Neural progenitor cell (in vitro differentiated cells): ENCODE data around the gene OR52E1. TPM values are rescaled to one million over a fixed set of nuclear protein-coding genes. Genes with fewer than 3 reads are reported as not detected.

Source experiments
- DNase-seq: peaks from one replicate; pipeline ENCODE4 v3.0.0-alpha.2; 2016; ENCODE audit warnings: low spot score
- H2AFZ ChIP-seq: fragments of 200-600 bp; sonication (generic); replicated peaks from 2 replicates; pipeline ENCODE4 v1.6.1; 2016; ENCODE audit warnings: antibody characterized with exemption
- H3F3A ChIP-seq: fragments of 200-600 bp; sonication (generic); 2 replicates; pipeline ENCODE4 v1.6.1; 2016; ENCODE audit warnings: antibody characterized with exemption, low read depth
- H3K27ac ChIP-seq: fragments of 200-600 bp; sonication (generic); 2 replicates; pipeline ENCODE4 v1.5.1; 2016; ENCODE audit warnings: mild to moderate bottlenecking
- H3K27me3 ChIP-seq: fragments of 200-600 bp; sonication (generic); 2 replicates; pipeline ENCODE4 v1.6.1; 2016; ENCODE audit warnings: mild to moderate bottlenecking, moderate library complexity
- H3K36me3 ChIP-seq: fragments of 200-600 bp; sonication (generic); 2 replicates; pipeline ENCODE4 v1.5.1; 2016
- H3K4me1 ChIP-seq: fragments of 200-600 bp; sonication (generic); 2 replicates; pipeline ENCODE4 v1.6.1; 2016; ENCODE audit warnings: mixed run types
- H3K4me2 ChIP-seq: fragments of 200-600 bp; sonication (generic); 2 replicates; pipeline ENCODE4 v1.6.1; 2016
- H3K4me3 ChIP-seq: fragments of 200-600 bp; sonication (generic); 2 replicates; pipeline ENCODE4 v1.5.1; 2016
- H3K79me2 ChIP-seq: fragments of 200-600 bp; sonication (generic); 2 replicates; pipeline ENCODE4 v1.6.1; 2016; ENCODE audit warnings: low read depth
- H3K9ac ChIP-seq: fragments of 200-600 bp; sonication (generic); 2 replicates; pipeline ENCODE4 v1.6.1; 2016
- H3K9me3 ChIP-seq: fragments of 200-600 bp; sonication (generic); 2 replicates; pipeline ENCODE4 v1.5.1; 2016; ENCODE audit warnings: low read depth
- H4K20me1 ChIP-seq: fragments of 200-600 bp; sonication (generic); 2 replicates; pipeline ENCODE4 v1.6.1; 2016; ENCODE audit warnings: low read depth
- H3K27ac Mint-ChIP-seq: 3 replicates; pipeline ENCODE4 v1.8.0; 2021; ENCODE audit warnings: mixed read lengths
- H3K27me3 Mint-ChIP-seq: 2 replicates; pipeline ENCODE4 v1.8.0; 2022; ENCODE audit warnings: low read depth, mild to moderate bottlenecking, inconsistent platforms, moderate library complexity, mixed read lengths; ENCODE audit not compliant: insufficient read depth
- H3K36me3 Mint-ChIP-seq: 3 replicates; pipeline ENCODE4 v1.8.0; 2021; ENCODE audit warnings: mixed read lengths
- H3K4me1 Mint-ChIP-seq: 3 replicates; pipeline ENCODE4 v1.8.0; 2021; ENCODE audit warnings: mixed read lengths
- H3K4me3 Mint-ChIP-seq: 3 replicates; pipeline ENCODE4 v1.8.0; 2021; ENCODE audit warnings: mild to moderate bottlenecking, moderate library complexity, mixed read lengths
- H3K9me3 Mint-ChIP-seq: 3 replicates; pipeline ENCODE4 v1.8.0; 2020; ENCODE audit warnings: mixed read lengths
- EZH2 ChIP-seq: fragments of 200-600 bp; sonication (generic); IDR thresholded peaks from 2 replicates; pipeline ENCODE4 v1.6.1; 2017; ENCODE audit warnings: antibody characterized with exemption, mild to moderate bottlenecking, moderate library complexity
- EZH2phosphoT487 ChIP-seq: fragments of 200-600 bp; sonication (generic); IDR thresholded peaks from 2 replicates; pipeline ENCODE4 v1.6.1; 2017; ENCODE audit warnings: antibody characterized with exemption
- total RNA-seq: library from RNA; depleted of rRNA; stranded (reverse); fragments of >200 nt; gene quantifications from 2 replicates; pipeline ENCODE4 v1.2.3, GENCODE V29; 2015; ENCODE audit warnings: low replicate concordance
- TF ChIP-seq, protein P1 (sequence below): fragments of 200-600 bp; sonication (generic); IDR thresholded peaks from 2 replicates; pipeline ENCODE4 v1.5.1; 2017; ENCODE audit warnings: antibody characterized with exemption, mild to moderate bottlenecking

The OR52E1 gene
- not detected in 2 replicates for total RNA-seq

DNA sequence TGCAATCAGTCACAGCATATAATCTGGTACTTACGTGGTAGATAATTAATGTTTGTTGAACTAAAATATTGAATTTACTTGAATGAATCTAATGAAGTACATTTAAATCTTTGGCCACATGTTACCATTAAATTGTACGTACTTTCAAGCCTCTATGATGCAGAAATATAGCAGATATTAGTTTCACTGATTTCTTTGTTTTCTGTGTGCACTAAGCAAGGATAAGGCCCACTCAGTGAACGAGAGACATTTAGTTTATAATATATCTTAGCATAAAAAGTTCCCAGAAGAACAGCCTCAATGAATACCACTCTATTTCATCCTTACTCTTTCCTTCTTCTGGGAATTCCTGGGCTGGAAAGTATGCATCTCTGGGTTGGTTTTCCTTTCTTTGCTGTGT lies at the start of gene OR52E1:
Gene OR52E1, plus strand, starts transcription at position 301 of the 400 bp plus-strand sequence.
- Mint-ChIP-seq H3K27me3 (no peaks in the 10 kb centered on the region), H3K4me1 (peaks cover 4% of the 10 kb centered on the region), H3K27ac (no peak within 1 kb of the TSS), H3K4me3 (no peak within 1 kb of the TSS), H3K9me3 (no peaks in the 10 kb centered on the region), H3K36me3 (no peaks in the 10 kb centered on the region)
- DNase-seq, result no peak
- Histone ChIP-seq H3K4me3 (no peak within 1 kb of the TSS), H4K20me1 (no peaks in the 10 kb centered on the region), H3K9ac (no peak within 1 kb of the TSS), H2AFZ (no peak within 1 kb of the TSS), H3F3A (no peaks in the 10 kb centered on the region), H3K4me1 (no peaks in the 10 kb centered on the region), H3K79me2 (no peaks in the 10 kb centered on the region), H3K36me3 (no peaks in the 10 kb centered on the region), H3K9me3 (no peaks in the 10 kb centered on the region), H3K27ac (no peak within 1 kb of the TSS), H3K4me2 (no peak within 1 kb of the TSS), H3K27me3 (no peaks in the 10 kb centered on the region)
- no peak for TF ChIP-seq EZH2
- TF ChIP-seq, protein P1, sequence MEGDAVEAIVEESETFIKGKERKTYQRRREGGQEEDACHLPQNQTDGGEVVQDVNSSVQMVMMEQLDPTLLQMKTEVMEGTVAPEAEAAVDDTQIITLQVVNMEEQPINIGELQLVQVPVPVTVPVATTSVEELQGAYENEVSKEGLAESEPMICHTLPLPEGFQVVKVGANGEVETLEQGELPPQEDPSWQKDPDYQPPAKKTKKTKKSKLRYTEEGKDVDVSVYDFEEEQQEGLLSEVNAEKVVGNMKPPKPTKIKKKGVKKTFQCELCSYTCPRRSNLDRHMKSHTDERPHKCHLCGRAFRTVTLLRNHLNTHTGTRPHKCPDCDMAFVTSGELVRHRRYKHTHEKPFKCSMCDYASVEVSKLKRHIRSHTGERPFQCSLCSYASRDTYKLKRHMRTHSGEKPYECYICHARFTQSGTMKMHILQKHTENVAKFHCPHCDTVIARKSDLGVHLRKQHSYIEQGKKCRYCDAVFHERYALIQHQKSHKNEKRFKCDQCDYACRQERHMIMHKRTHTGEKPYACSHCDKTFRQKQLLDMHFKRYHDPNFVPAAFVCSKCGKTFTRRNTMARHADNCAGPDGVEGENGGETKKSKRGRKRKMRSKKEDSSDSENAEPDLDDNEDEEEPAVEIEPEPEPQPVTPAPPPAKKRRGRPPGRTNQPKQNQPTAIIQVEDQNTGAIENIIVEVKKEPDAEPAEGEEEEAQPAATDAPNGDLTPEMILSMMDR, result no peak
- TF ChIP-seq EZH2phosphoT487, result no peak

DNA sequence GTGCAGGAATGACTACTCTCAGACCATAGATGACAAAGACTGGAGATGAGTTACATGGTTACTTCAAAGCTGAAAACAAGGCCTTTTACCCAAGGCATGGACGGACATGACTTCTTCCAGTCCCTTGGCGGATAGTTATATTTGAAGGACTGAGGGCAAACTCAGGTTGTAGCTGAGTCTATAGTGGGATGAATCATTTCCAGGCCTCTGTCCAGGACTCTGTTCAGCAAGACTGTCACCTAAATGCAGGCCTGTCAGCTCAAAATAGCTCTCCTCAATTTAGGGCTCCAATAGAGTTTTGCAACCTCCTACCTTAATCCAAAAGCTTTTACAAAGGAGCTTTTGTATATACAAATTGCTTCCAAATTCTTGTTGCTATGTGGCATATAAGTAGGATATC lies 47.4 kb upstream of the OR52E1 start:
- Mint-ChIP-seq H3K4me1 (no peaks in the 10 kb centered on the region), H3K4me3 (no peak overlapping the region), H3K27me3 (no peaks in the 10 kb centered on the region), H3K9me3 (peaks cover 6% of the 10 kb centered on the region), H3K27ac (no peak overlapping the region), H3K36me3 (no peaks in the 10 kb centered on the region)
- no peaks in the 10 kb centered on the region for H3K27me3 ChIP-seq
- no peak for TF ChIP-seq EZH2phosphoT487
- TF ChIP-seq, protein P1, result no peak
- no peak overlapping the region for H3K9ac ChIP-seq
- no peaks in the 10 kb centered on the region for H3K79me2 ChIP-seq
- no peaks in the 10 kb centered on the region for H4K20me1 ChIP-seq
- DNase-seq, result no peak
- no peak overlapping the region for H2AFZ ChIP-seq
- H3K27ac ChIP-seq, result no peak overlapping the region
- no peaks in the 10 kb centered on the region for H3K36me3 ChIP-seq
- H3F3A ChIP-seq, result no peaks in the 10 kb centered on the region
- H3K4me2 ChIP-seq, result no peak overlapping the region
- no peak overlapping the region for H3K4me3 ChIP-seq
- no peaks in the 10 kb centered on the region for H3K9me3 ChIP-seq
- no peaks in the 10 kb centered on the region for H3K4me1 ChIP-seq

- TF ChIP-seq EZH2phosphoT487 (no peak), EZH2 (no peak)
- TF ChIP-seq, protein P1, result no peak
- H3K4me1 ChIP-seq, result no peaks in the 10 kb centered on the region
- H3K4me3 ChIP-seq, result no peak overlapping the region
- H3K27me3 ChIP-seq, result no peaks in the 10 kb centered on the region
- Mint-ChIP-seq H3K4me1 (no peaks in the 10 kb centered on the region), H3K36me3 (no peaks in the 10 kb centered on the region), H3K27ac (no peak overlapping the region), H3K9me3 (no peaks in the 10 kb centered on the region), H3K4me3 (no peak overlapping the region), H3K27me3 (no peaks in the 10 kb centered on the region)
- H3K36me3 ChIP-seq, result no peaks in the 10 kb centered on the region
- H3K9ac ChIP-seq, result no peak overlapping the region
- H3K27ac ChIP-seq, result no peak overlapping the region
- no peak overlapping the region for H2AFZ ChIP-seq
- no peaks in the 10 kb centered on the region for H3K9me3 ChIP-seq
- DNase-seq, result no peak
- no peaks in the 10 kb centered on the region for H4K20me1 ChIP-seq
- H3K79me2 ChIP-seq, result no peaks in the 10 kb centered on the region
- H3K4me2 ChIP-seq, result no peak overlapping the region
- no peaks in the 10 kb centered on the region for H3F3A ChIP-seq
These were observed 32.7 kb upstream of the OR52E1 start for GRCh38 chr11:5036669-5037068.

GRCh38 chr11:5037926-5038325 lies 31.4 kb upstream of the OR52E1 start:
- H3K36me3 Mint-ChIP-seq, result no peaks in the 10 kb centered on the region
- H3K36me3 ChIP-seq, result no peaks in the 10 kb centered on the region
- DNase-seq, result no peak
- no peaks in the 10 kb centered on the region for H3K79me2 ChIP-seq
- H3K27ac Mint-ChIP-seq, result no peak overlapping the region
- TF ChIP-seq, protein P1, result no peak
- TF ChIP-seq EZH2phosphoT487 (no peak), EZH2 (no peak)
- H4K20me1 ChIP-seq, result no peaks in the 10 kb centered on the region
- no peak overlapping the region for H3K4me2 ChIP-seq
- no peaks in the 10 kb centered on the region for H3F3A ChIP-seq
- H3K4me1 ChIP-seq, result no peaks in the 10 kb centered on the region
- no peak overlapping the region for H3K9ac ChIP-seq
- no peaks in the 10 kb centered on the region for H3K4me1 Mint-ChIP-seq
- no peak overlapping the region for H3K4me3 Mint-ChIP-seq
- H3K4me3 ChIP-seq, result no peak overlapping the region
- H2AFZ ChIP-seq, result no peak overlapping the region
- no peaks in the 10 kb centered on the region for H3K9me3 ChIP-seq
- no peak overlapping the region for H3K27ac ChIP-seq
- H3K27me3 ChIP-seq, result no peaks in the 10 kb centered on the region
- no peaks in the 10 kb centered on the region for H3K9me3 Mint-ChIP-seq
- no peaks in the 10 kb centered on the region for H3K27me3 Mint-ChIP-seq
